ENCODE measurements around the gene KIAA1191.
"Not testable (repeated sequence)": the region's sequence is repeated elsewhere in the genome, so short reads cannot be mapped to it uniquely, and the experiment has no call there.

Gene KIAA1191

GRCh38 chr5:176361437-176362232 is at the start of gene KIAA1191:
TSS of gene KIAA1191 (minus strand) at chr5:176361764. CDS start at chr5:176359508, 2,256 bp downstream.
- DNase-seq: peak; percentile 91 to 92

- no peak for DNase-seq
Measured at GRCh38 chr5:176410486-176411180, 49.1 kb upstream of the KIAA1191 start.

GRCh38 chr5:176409765-176410164 is 48.2 kb upstream of the KIAA1191 start:
- no peak for DNase-seq

GRCh38 chr5:176408590-176408989 is 47.0 kb upstream of the KIAA1191 start:
- DNase-seq: no peak

- not testable (repeated sequence) for DNase-seq
Measured at GRCh38 chr5:176408252-176408573, 46.6 kb upstream of the KIAA1191 start.

- DNase-seq: no peak
Measured at GRCh38 chr5:176407456-176408251, 46.1 kb upstream of the KIAA1191 start.

- DNase-seq: no peak
Measured at GRCh38 chr5:176406436-176407052, 45.0 kb upstream of the KIAA1191 start.

GRCh38 chr5:176405656-176406435 is 44.3 kb upstream of the KIAA1191 start:
- DNase-seq: no peak

GRCh38 chr5:176401281-176402205 is 40.0 kb upstream of the KIAA1191 start:
- no peak for DNase-seq

- no peak for DNase-seq
Measured at GRCh38 chr5:176400382-176401156, 39.0 kb upstream of the KIAA1191 start.

GRCh38 chr5:176397736-176398420 is 36.3 kb upstream of the KIAA1191 start:
- DNase-seq: no peak

- DNase-seq: no peak
Measured at GRCh38 chr5:176396330-176396729, 34.8 kb upstream of the KIAA1191 start.

- DNase-seq: no peak
Measured at GRCh38 chr5:176394881-176395675, 33.5 kb upstream of the KIAA1191 start.

- no peak for DNase-seq
Measured at GRCh38 chr5:176394096-176394495, 32.5 kb upstream of the KIAA1191 start.

- DNase-seq: no peak
Measured at GRCh38 chr5:176392526-176392925, 31.0 kb upstream of the KIAA1191 start.

- DNase-seq: no peak
Measured at GRCh38 chr5:176391999-176392398, 30.4 kb upstream of the KIAA1191 start.

- no peak for DNase-seq
Measured at GRCh38 chr5:176391479-176391878, 29.9 kb upstream of the KIAA1191 start.
